Stomach (tissue), 4 donors: ENCODE results near the gene CRIM1.

Experiments used
- CTCF ChIP-seq, 7 experiments: fragments of 450-650 bp in 4 of 7; fragments of 200-600 bp in 3 of 7; sonication (generic) in 3 of 7; IDR thresholded peaks; one replicate each; pipeline ENCODE4 v1.5.1; 2016 to 2019; ENCODE audit warnings: antibody characterized with exemption in 7 of 7, control low read depth in 2 of 7, mild to moderate bottlenecking in 1 of 7
- EP300 ChIP-seq: sonication (generic); formaldehyde crosslinking; IDR thresholded peaks from one replicate; pipeline ENCODE4 v1.6.1; 2017; ENCODE audit warnings: antibody characterized with exemption

- TF ChIP-seq CTCF (IDR thresholded peaks at IDR 0.05) (no peak), EP300 (no peak)
Measured at GRCh38 chr2:36351291-36351690, 4.3 kb upstream of the CRIM1 start.
